Measurements from ENCODE around the gene HMGCLL1.

Gene HMGCLL1

DNA sequence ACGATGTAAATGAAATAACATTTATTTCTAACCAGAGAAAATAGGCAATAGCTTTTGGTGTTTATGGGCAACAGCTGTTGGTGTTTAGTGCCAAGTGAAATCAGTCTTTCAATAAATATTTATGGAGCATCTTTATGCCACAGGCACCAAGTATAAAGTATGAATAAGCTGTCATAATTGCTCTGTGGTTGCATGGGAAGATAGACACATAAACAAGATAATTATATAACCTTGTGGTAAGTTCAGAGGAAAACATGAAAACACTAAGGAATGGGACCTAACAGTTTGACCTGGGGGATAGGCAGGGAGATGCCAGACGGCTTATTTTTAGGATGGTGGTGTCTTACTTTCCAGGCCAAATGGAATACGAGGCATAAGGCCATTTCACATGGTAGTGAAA lies 140.8 kb downstream of the HMGCLL1 start:
- no peak for DNase-seq

DNA sequence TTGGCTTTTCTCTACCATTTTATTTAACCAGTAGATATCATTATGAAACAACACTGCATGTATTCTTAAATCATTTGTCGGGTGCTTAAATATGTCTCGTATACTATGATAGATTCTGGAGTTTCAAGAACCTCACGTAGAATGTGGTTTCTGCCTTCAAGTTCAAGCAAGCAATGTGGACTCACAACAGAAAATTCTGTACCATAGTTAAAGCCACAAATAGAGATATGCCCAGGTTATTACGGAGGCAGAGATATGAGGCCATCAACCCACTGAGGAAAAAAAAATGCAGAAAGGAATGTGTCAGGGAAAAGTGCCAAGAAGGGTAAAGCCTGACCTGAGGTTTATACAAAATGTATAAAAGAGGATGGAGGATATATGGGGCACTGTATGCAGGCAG lies 141.9 kb downstream of the HMGCLL1 start:
- no peak for DNase-seq

DNA sequence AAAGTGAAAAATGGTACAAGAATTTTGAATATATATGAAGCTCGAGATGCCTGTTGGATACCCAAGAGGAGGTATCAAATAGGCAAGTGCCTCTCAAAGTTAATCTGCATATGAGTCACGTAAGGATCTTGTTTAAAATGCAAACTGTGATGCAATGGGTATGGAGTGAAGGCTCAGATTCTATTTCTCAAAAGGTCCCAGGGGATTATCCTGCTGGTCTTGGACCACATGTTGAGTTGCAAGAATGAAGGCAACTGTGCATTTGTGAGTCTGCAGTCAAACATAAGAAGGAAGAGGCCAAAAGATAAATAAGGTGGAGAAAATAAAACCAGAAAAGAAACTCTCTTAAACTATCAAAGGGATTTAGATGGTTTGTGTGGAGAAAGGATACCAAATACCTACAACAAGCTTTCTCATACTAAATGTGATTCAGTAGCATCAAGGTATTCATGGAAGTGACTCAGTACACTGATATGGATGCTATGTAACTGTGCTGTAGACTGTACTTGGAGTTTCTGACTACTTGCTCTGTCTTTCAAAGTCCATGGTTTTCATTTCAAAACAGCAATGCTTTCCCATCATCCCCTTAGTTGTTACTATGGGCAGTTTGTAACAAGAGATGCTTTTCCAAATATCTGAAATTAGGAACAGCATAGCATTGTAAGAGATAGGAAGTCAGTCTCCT lies 145.4 kb downstream of the HMGCLL1 start:
- DNase-seq, result no peak

DNA sequence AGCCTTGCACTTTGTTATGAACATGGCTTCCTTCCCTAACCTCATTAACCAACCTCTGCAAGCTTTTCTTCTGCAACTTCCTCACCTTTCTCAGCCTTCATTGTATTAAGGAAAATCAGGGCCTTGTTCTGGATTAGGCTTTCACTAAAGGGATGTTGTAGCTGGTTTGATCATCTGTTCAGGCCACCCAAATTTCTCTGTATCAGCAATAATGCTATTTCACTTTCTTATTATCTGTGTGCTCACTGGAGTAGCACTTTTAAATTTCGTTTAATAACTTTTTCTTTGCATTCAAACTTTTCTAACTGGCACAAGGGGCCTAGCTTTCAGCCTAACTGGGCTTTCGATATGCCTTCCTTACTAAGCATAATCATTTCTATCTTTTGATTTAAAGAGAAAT lies 155.1 kb downstream of the HMGCLL1 start:
- no peak for DNase-seq

DNA sequence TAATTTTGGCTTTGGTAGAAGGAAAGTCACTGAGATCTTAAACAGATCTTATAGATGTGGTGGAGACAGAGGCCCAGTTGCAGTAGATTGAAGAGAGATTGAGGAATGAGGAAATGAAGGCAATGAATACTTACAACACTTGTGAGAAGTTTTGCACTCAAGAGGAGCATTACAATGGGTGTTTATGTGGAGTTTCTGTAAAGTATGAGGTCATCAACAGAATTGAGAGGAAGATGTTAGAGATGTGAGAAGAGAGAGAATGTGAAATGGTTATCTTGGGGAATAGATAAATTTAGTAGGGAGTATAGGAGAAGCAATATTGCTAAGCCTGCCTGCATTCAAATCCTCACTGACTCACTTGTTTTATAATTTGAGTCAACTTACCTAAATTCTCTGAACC lies 168.3 kb downstream of the HMGCLL1 start:
- no peak for DNase-seq

DNA sequence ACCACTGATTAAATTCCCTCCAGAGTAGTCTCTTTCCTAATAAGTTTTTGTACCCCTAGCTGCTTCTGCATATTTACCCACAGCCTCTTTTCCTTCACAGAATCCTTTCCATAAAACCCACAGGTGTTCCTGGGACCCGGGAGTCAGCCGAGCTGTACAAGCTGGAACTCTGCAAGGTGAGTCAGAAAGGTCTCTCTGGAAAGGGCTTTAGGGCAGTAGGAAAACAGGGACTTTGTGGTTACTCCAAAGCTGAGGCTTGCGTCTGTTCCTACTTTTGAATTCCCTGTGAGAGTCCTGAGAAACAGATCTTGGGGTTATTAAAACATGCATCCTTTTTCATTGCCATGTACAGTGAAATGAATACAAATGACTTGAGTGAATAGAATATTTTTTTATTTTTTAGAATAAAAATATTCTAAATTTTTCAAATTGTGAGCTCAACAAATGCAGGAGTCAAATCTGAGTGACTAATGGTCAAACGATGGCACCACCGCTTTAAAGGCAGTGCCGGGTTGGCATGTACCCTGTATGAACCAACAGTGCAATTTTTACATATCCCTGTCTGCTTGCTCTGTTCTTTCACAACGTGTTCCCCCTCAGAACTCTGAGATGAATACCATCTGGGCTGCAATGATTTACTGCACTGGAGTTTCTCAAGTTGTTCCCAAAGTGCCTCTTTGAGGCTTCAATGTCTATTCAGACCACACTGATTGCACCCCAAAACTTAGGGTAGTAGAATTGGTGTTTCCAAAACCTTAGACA lies 173.3 kb downstream of the HMGCLL1 start:
- no peak for DNase-seq

DNA sequence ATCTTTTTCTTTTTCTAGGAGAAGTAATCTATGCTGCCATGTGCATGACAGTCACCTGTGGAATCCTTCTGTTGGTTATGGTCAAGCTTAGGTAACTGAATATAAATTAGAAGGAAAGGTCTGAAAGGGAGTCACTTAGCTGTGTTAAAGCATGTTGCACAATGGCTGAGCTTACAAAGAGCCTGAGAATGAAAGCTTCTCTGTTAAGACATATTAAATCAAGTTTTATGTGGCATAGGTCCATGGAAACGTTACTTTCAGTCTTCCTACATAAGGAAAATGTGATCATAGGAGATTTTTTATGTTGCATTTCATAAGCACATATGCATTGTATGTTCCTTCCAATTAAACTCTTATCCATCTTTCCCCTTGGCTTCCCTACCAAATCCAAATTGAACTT lies 179.6 kb downstream of the HMGCLL1 start:
- DNase-seq, result no peak

DNA sequence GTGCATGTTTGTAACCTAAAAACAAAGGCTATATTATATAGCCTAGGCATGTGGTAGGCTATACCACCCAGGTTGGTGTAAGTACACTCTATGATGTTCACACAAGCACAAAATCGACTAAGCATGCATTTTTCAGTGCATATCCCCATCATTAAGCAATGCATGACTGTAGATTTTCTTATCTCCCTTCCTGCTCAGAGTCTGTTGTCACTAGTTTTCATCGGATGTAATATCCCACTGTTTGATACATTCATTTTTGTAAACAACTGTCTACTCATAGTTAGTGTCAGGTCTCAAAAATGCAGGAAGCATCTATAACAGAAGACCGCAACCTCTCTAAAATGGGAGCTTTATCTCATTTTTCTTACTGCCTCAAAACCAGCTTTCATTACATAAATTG lies 181.0 kb downstream of the HMGCLL1 start:
- DNase-seq, result no peak

DNA sequence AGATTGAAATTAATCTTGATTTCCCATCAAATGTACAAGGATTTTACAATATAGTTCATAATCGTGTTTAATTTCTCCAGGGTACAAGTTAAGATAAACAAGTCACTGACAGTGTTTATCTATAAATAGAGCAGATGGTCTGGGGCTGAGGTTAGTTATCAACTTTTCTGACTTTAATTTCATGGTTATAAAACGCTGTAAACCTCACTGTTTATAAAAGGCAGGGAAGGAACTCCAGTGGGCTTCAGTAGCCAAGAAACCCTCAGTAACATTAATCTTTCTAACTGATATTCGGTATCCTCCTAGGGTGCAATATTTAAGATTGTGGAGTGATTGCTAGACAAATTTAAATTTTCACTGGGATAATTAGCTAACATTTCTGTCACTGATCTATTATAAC lies 183.1 kb downstream of the HMGCLL1 start:
- DNase-seq, result no peak

DNA sequence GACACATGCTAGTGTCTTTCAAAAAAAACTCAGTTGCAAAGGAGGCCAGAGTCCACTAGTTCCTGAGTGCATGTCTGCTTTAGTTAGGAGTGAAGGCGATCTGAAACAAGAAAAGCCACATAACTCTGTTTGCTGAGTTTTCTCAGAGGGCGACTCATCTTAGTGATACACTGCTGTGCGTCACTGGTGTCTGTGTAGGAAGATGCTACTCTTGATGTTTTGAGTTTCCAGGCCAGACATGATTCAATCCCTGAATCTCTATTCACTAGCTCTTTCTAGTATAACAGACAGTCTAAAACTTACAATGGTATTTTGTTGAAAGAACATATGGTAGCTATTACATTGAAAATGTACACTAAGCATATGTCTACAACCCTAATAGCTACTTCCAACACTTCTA lies 190.8 kb downstream of the HMGCLL1 start:
- DNase-seq, result peak; percentile 21
